Measurements from ENCODE around the gene IRF2BP2.

Gene IRF2BP2

GRCh38 chr1:234585330-234586055, 24.5 kb downstream of the IRF2BP2 start:
- H3K4me3 ChIP-seq (ENCODE audit: low read depth, low read length): no peak overlapping the region

GRCh38 chr1:234584926-234585325, 25.1 kb downstream of the IRF2BP2 start:
- H3K4me3 ChIP-seq (ENCODE audit: low read depth, low read length): no peak overlapping the region

- H3K4me3 ChIP-seq (ENCODE audit: low read depth, low read length): no peak overlapping the region
Measured at GRCh38 chr1:234584420-234584805, 25.6 kb downstream of the IRF2BP2 start.

- no peak overlapping the region for H3K4me3 ChIP-seq (ENCODE audit: low read depth, low read length)
Measured at GRCh38 chr1:234583755-234584419, 26.1 kb downstream of the IRF2BP2 start.

- H3K4me3 ChIP-seq (ENCODE audit: low read depth, low read length): no peak overlapping the region
Measured at GRCh38 chr1:234582681-234583301, 27.2 kb downstream of the IRF2BP2 start.

- H3K4me3 ChIP-seq (ENCODE audit: low read depth, low read length): no peak overlapping the region
Measured at GRCh38 chr1:234582186-234582585, 27.8 kb downstream of the IRF2BP2 start.

- no peak overlapping the region for H3K4me3 ChIP-seq (ENCODE audit: low read depth, low read length)
Measured at GRCh38 chr1:234581063-234581714, 28.8 kb downstream of the IRF2BP2 start.

- H3K4me3 ChIP-seq (ENCODE audit: low read depth, low read length): no peak overlapping the region
Measured at GRCh38 chr1:234579967-234580366, 30.0 kb downstream of the IRF2BP2 start.

DNA sequence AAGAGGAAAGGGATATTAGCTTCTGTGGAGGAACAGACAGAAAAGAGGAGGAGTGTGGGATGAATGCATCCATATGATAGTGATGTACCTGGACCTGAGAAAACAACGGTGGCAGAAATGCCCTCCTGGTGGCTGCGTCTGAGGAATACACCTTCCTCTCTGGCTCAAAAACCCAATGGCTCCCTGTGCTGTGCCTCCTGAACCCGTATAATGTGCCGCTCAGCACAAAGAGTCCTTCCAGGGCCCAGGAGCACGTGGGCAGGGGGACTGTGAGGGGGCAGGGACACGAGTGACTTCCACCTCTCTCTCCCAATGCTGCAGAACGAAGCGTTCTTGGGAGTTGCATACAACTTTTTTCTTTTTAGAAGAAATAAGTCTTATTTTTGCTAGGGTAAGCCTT, 31.2 kb downstream of the IRF2BP2 start:
- no peak overlapping the region for H3K4me3 ChIP-seq (ENCODE audit: low read depth, low read length)

DNA sequence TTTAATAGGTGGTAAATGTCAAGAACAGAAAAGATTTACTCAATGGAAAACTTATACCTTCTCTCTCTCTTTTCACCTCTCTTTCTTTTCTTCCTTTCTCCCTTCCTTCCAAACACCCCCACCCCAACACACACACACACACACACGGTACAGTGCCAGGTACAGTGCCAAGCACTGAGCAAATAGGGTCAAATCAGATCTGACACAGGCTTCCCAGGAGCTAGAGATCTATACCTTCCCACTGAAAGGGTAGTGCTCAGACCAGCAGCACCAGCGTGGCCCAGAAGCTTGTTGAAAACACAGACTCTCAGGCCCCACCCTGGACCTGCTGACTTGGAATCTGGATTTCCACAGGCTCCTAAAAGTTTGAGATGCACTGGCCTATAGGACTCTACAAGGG, 31.9 kb downstream of the IRF2BP2 start:
- no peak overlapping the region for H3K4me3 ChIP-seq (ENCODE audit: low read depth, low read length)

GRCh38 chr1:234573711-234574299, 36.2 kb downstream of the IRF2BP2 start:
- no peak overlapping the region for H3K4me3 ChIP-seq (ENCODE audit: low read depth, low read length)

DNA sequence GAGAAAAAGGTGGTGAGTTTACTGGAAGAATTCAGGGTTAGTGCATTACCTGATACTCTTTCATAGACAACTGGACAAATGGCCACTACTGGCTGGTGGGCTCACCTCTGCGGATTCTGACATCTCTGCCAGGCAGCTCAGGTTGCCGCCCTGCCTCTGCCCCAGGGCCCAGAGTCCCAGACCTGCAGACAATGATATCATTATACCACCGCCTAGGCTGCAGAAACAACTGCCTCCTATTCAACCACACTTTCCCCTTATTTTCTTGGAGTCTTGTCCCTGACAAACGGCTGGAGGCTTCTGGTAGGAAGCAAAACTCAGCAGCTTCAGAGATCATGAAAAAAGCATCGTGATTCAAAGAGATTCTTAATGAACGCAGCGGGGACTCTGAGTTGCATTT, 37.0 kb downstream of the IRF2BP2 start:
- no peak overlapping the region for H3K4me3 ChIP-seq (ENCODE audit: low read depth, low read length)

DNA sequence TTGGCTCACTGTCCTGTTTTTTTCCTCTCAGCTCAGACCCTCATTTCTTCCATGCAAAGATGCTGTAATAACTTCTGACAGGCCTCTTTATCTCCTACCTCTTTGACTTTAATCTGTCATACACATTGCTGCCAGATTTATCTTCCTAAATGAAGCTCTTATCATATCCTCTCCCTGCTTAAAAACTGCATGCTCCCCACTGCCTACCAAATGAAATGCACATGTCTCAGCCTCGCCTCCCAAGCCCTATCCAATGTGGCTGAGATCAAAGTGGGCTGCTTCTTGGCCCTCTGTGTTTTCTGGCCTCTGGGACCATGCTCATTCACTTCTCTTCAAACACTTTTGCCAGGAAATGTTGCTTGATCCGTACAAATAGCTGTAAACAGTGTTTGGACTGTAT, 38.3 kb downstream of the IRF2BP2 start:
- H3K4me3 ChIP-seq (ENCODE audit: low read depth, low read length): no peak overlapping the region

GRCh38 chr1:234570329-234571120, 39.5 kb downstream of the IRF2BP2 start:
- H3K4me3 ChIP-seq (ENCODE audit: low read depth, low read length): no peak overlapping the region

GRCh38 chr1:234568345-234568744, 41.6 kb downstream of the IRF2BP2 start:
- no peak overlapping the region for H3K4me3 ChIP-seq (ENCODE audit: low read depth, low read length)

GRCh38 chr1:234565132-234565531, 44.8 kb downstream of the IRF2BP2 start:
- no peak overlapping the region for H3K4me3 ChIP-seq (ENCODE audit: low read depth, low read length)

- H3K4me3 ChIP-seq (ENCODE audit: low read depth, low read length): no peak overlapping the region
Measured at GRCh38 chr1:234564035-234565029, 45.6 kb downstream of the IRF2BP2 start.

DNA sequence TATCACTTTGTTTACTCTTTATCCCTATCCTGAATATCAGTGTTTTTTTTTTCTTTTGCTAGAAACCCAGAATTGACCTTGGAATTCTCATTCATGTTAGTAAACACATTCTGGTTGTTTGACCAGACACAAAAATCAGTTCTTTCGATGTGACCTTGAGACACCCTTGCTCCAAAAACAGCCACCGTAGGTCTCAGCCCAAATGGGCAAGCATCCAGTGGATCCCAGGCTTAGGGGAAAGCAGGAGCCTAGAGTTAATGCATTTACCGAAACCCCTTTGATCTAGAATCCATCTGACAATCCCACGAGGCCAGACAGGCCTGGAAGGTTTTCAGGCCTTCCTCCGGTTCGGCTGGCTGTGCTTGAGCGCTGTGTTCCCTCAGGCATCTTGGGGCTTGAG, 47.6 kb downstream of the IRF2BP2 start:
- H3K4me3 ChIP-seq (ENCODE audit: low read depth, low read length): no peak overlapping the region

GRCh38 chr1:234561319-234561718, 48.7 kb downstream of the IRF2BP2 start:
- H3K4me3 ChIP-seq (ENCODE audit: low read depth, low read length): no peak overlapping the region

Measured in iPS-11a (cell line).